ENCODE data around the gene IL4R.

IL4R gene

GRCh38 chr16:27289669-27290068, 24.1 kb upstream of the IL4R start:
- no peak for FAIRE-seq

- no peak for FAIRE-seq
These were observed 23.2 kb upstream of the IL4R start for GRCh38 chr16:27290562-27290961.

DNA sequence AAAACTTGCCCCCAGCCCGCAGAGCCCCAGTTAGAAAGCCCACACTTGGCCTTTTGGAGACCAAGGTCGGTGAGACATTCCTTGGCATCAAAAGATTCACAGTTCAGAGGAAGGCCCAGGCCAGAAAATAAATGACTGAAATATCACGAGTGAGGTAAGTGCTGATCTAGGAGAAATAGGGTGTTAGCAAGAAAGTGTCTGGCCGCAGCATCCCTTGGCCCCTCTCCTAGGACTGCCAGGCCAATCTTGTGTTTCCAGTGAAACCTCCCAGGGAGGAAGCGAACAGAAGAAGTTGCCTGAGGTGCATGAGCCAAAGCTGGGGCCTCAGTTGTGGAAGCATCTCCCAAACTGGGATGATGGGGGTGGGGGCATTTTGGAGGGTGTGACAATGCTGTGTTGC, 22.7 kb upstream of the IL4R start:
- no peak for FAIRE-seq

- no peak for FAIRE-seq
These were observed 22.0 kb upstream of the IL4R start for GRCh38 chr16:27291722-27292240.

DNA sequence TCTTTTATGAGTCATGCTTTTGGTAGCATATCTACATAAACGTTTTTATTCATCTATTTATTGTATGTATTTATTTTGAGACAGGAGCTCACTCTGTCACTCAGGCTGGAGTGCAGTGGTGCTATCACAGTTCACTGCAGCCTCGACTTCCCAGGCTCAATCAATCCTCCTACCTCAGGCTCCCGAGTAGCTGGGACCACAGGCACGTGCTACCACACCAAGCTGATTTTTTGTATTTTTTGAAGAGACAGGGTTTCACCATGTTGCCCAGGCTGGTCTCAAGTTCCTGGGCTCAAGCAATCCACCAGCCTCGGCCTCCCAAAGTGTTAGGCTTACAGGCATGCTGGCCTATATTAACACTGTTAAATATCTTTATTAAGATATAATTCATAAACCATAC, 20.4 kb upstream of the IL4R start:
- no peak for FAIRE-seq

DNA sequence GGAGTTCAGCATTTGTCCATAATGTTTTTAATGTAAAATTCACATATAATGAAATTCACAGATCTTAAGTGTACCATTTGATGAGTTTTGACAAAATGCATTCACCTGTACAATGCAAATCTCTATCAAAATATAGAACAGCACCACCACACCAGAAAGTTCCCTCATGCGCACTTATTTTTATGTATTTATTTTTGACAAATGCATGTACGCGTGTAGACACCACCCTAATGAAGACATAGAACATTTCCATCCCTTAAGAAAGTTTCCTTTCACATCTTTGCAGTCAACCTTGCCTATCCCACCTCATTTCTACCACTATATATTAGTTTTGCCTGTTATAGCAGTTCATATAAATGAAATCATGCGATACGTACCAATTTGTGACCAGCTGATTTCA, 15.6 kb upstream of the IL4R start:
- FAIRE-seq = no peak

- FAIRE-seq = no peak
These were observed 12.4 kb upstream of the IL4R start for GRCh38 chr16:27301236-27301861.

DNA sequence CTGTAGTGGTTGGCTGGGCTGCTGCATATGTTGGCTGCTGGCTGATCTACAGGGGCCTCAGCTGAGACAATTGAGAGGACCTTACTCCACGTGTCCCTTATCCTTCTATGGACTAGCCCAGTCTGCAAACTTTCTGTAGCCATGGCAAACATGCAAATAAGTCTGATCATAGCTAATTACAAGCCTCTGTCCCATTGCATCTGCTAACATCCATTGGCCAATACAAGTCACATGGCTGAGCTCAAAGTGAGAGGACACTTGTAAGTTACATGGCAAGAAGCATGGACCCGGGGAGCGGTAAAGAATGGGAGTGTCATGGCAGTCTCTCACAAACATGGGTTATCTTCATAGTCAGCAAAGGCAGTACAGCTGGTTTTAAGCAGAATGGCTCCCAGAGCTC, 11.6 kb upstream of the IL4R start:
- FAIRE-seq = no peak

DNA sequence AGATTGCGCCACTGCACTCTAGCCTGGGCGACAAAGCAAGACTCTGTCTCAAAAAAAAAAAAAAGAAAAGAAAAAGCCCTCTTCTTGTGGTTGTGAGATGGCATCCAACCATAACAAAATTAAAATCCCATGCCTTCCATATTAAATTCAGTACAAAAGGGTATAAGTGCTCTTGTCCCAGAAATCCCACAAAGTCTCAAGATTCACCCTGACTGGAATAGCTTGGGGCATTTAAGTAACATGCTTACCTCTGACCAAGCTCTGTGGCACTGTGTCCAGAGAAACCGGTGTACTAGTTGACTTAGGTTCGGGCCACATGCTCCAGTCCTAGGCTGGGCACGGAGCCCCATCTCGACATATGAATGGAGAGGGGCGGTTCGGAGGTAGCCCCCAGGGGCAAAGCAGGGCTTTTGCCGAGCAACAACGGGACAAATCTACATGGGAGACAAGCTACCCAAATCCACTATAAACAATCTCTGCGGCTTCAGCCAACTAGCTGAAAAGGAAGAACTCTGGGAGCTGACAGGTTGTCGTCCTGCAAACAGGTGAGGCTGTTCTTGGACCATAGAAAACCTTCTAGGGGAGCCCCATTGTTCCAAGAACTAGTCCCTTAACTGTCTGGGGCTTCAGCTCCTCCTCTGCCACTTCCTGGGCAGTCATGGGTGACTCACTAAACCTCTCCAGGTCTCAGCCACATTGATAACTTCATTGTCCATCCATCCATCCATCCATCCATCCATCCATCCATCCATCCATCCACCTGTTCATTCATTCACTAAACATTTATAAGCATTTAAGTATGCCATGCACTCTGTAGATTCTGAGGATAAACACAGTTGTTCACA, 10.3 kb upstream of the IL4R start:
- no peak for FAIRE-seq

DNA sequence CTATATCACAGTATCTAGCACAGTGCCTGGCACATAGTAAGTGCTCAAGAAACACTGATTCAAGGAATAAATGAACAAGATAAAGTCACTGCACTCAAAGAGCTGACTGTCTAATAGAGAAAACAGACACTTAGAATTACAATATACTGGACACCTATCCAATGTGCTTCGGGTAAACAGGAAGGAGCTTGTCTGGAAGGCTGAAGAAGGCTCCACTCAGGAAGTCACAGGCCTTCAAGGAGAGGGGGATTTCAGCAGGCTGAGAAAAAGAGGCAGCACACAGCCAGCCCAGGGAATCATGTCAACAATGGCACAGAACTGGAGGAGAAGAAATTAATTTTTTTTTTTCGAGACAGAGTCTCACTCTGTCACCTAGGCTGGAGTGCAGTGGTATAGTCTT, 9.7 kb upstream of the IL4R start:
- FAIRE-seq = no peak

DNA sequence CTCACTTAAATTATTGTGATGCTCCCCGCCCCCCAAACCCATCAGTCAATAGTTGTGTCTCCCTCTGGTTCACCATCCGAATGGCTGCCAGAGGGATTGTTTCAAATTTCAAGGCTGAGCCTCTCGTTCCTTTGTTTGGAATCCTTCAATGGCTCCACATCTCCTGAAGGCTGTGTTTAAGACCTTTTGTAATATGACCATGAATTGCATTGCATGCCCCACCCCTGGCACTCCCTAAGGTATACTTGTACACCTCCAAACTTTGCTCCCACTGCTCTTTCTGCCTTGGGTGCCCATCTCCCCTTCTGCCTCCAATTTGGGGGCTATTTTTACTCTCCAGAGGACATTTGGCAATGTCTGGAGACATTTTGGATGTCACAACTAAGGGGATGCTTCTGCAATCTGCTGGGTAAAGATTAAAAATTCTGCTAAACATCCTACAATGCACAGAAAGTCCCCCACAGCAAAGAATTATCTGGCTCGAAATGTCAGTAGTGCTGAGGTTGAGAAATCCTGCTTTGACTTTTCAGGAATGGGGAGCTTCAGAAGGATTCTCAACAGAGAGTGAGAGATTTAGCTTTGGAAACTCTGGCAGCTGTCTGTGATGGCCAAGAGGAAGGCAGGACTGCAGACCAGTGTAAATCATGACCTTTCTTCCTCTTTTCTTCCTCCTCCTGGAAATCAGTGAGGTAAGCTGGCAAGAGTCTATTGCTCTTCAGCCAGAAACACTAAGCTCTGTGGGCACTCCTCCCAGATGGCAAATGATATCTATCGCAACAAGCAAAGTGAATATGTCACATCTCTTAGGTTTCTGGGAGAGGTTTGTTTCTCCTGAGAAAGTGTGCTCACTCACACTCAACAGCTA, 8.7 kb upstream of the IL4R start:
- FAIRE-seq = no peak

- no peak for FAIRE-seq
These were observed 7.8 kb upstream of the IL4R start for GRCh38 chr16:27305839-27306442.

DNA sequence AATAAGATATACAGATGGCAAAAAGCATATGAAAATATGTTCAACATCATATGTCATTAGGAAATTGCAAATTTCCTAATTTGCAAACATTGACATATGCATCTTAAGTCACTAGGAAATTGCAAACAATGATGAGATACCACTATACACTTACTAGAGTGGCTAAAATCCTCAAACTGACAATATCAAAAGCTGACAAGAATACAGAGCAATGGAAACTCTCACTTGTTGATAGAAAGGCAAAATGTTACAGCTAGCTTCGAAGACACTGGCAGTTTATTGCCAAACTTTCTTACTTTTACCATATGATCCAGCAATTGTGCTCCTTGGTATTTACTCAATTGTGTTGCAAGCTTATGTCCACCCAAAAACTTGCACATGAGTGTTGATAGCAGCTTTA, 5.0 kb upstream of the IL4R start:
- no peak for FAIRE-seq

DNA sequence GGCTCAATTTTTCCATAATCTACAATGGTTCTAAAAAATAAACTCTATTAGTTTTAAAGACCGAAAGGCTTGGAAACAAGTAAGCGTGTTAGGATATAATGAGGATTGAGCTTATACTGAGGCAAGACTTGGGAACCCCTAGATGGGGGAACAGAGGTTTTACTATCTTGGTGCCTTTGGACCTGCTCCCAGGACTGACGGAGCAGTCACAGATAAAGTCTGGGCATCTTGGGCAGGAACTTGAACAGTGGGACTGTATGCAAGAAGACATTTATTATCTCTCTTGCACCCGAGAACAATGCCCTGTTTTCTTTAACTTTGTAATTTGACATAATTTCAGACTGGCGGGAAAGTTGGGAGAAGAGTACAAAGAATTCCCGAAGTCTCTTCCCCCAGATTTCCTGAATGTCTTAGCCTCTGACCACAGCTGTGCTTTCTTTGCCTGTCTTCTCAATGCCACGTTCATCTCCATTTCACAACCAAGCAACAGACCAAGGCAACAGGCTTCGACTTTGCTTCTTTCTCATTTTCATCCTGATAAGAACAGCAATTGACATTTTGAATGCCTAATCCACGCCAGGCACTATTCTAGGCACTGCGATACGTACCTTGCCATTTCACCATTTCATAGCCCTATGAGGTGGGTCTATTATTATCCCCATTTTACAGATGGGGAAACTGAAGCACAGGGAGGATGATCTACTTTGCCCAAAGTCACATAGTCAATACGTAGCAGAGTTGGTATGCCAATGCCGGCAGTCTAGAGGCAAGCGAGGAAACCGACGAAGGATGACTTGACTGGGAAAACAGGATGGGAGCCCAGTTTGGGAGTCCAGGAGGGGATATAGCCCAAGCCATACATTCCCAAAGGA, 3.0 kb upstream of the IL4R start:
- FAIRE-seq = no peak

DNA sequence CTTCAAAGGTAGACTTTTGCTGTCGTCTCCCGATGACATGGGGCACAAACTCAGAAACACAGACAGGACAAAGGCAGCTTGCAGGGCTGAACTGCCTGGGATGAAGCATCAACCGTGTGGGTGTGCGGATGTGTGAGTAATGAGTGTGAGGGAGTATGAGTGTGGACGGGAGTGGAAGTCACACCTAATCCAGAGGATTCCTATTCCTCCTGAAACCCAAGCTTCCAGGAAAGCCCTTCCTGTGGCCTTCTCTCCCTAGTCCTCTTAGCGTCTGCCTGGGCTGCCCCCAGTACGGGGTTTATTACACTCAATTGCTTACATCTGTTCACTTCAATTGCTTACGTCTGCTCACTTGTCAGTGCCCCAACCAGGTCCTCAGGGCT, 2.3 kb upstream of the IL4R start:
- no peak for FAIRE-seq

DNA sequence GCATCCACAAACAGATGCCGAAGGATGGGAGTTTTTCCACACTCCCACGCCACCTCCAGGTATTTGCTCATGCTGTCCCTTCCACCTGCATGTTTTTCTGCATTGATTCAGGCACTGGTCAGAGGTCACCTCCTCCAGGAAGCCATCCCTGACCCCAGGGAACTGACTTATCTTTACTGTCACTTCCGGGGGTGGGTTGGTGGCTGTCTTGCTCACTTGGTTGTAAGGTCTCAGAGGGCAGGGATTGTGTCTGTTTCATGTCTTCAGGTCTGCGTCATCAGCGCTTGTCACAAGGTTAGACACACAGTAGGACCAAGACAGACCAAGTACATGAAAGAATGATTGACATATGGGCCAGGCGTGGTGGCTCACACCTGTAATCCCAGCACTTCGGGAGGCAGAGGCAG, 1.9 kb upstream of the IL4R start:
- no peak for FAIRE-seq

- FAIRE-seq = no peak
These were observed 973 bp upstream of the IL4R start for GRCh38 chr16:27312580-27313421.

DNA sequence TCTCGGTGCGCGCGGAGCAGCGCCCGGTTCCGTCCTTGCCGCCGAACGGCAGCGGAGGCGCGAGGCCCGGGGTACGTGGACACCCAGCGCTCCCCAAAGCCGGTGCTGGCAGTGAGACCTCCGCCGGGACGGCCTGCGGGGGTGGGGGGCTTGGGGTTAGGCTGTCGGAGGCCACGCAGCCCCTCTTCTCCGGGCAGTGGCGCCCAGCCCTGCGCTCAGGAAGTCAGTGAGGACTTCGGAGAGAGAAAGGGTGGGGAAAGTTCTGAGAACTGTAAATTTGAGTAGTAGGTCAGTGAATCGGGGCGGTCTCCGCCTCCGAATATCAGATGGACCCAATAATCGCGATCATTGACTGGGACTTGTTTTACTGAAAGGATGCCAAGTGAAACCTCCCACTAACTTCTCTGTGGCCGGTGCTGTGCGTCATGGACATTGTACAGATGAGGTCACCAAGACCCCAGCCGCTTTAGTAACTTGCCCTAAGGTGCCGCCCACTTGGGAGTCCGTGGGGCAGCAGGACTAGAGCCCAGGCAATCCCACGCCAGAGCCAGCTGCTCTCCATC, 468 bp downstream of the IL4R start:
- no peak for FAIRE-seq

- no peak for FAIRE-seq
These were observed 1.2 kb downstream of the IL4R start for GRCh38 chr16:27314986-27315332.

GRCh38 chr16:27315333-27316037, 1.7 kb downstream of the IL4R start:
- no peak for FAIRE-seq
